NCI-H524 treated with DMSO at 0.1 percent for 48 hours (cell line): ENCODE data around the gene DNMT3B.

Source experiments
- DNase-seq: peaks from one replicate; lab custom pipeline; 2025; lab: John Stamatoyannopoulos, UW

Gene DNMT3B

GRCh38 chr20:32823737-32824588 is 61.8 kb downstream of the DNMT3B start:
- DNase-seq, result no peak

GRCh38 chr20:32828029-32828680 is 66.0 kb downstream of the DNMT3B start:
- DNase-seq, result no peak

GRCh38 chr20:32829311-32830005 is 67.3 kb downstream of the DNMT3B start:
- DNase-seq, result no peak

GRCh38 chr20:32830437-32830836 is 68.3 kb downstream of the DNMT3B start:
- DNase-seq, result no peak

- DNase-seq, result no peak
Observed at GRCh38 chr20:32831982-32832381, 69.8 kb downstream of the DNMT3B start.

- DNase-seq, result no peak
Observed at GRCh38 chr20:32832664-32833063, 70.5 kb downstream of the DNMT3B start.

- DNase-seq, result no peak
Observed at GRCh38 chr20:32834972-32835371, 72.8 kb downstream of the DNMT3B start.

GRCh38 chr20:32837157-32837556 is 75.0 kb downstream of the DNMT3B start:
- no peak for DNase-seq

- peak; percentile 63 for DNase-seq
Observed at GRCh38 chr20:32839227-32839981, 77.2 kb downstream of the DNMT3B start.

GRCh38 chr20:32839982-32840285 is 77.7 kb downstream of the DNMT3B start:
- DNase-seq, result no peak

- no peak for DNase-seq
Observed at GRCh38 chr20:32841174-32841573, 79.0 kb downstream of the DNMT3B start.

GRCh38 chr20:32841632-32842031 is 79.4 kb downstream of the DNMT3B start:
- DNase-seq, result no peak

GRCh38 chr20:32842688-32843524 is 80.7 kb downstream of the DNMT3B start:
- no peak for DNase-seq

GRCh38 chr20:32845786-32846185 is 83.6 kb downstream of the DNMT3B start:
- no peak for DNase-seq

GRCh38 chr20:32846852-32847251 is 84.7 kb downstream of the DNMT3B start:
- DNase-seq, result no peak

- no peak for DNase-seq
Observed at GRCh38 chr20:32847964-32848363, 85.8 kb downstream of the DNMT3B start.

- no peak for DNase-seq
Observed at GRCh38 chr20:32848846-32849245, 86.7 kb downstream of the DNMT3B start.

- DNase-seq, result no peak
Observed at GRCh38 chr20:32849577-32849976, 87.4 kb downstream of the DNMT3B start.

GRCh38 chr20:32855387-32855786 is 93.2 kb downstream of the DNMT3B start:
- DNase-seq, result no peak

GRCh38 chr20:32858189-32858588 is 96.0 kb downstream of the DNMT3B start:
- DNase-seq, result no peak
